HK-2 (cell line): ENCODE results near the gene CEACAM21.

Source experiments
- DNase-seq: peaks from one replicate; pipeline ENCODE4 v3.0.0-alpha.2; 2018; ENCODE audit not compliant: unreplicated experiment

CEACAM21 gene

DNA sequence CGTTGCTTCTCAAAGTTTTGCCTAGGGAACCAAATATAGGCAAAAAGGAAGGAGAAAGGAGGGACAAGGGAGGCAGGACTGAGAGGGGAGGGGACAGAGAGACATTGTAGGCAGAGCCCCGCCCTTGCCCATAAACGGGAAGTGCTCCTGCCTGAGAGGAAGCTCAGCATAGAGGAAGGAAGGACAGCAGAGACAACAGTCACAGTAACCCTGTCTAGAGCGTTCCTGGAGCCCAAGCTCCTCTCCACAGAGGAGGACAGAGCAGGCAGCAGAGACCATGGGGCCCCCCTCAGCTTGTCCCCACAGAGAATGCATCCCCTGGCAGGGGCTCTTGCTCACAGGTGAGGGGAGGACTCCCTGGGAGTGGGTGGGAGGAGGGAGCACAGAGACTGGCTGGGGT, at the start of gene CEACAM21:
Gene CEACAM21 (plus strand): TSS at position 169 of the 400 bp plus-strand sequence. CDS start 109 bp downstream, at position 278.
- DNase-seq = no peak

DNA sequence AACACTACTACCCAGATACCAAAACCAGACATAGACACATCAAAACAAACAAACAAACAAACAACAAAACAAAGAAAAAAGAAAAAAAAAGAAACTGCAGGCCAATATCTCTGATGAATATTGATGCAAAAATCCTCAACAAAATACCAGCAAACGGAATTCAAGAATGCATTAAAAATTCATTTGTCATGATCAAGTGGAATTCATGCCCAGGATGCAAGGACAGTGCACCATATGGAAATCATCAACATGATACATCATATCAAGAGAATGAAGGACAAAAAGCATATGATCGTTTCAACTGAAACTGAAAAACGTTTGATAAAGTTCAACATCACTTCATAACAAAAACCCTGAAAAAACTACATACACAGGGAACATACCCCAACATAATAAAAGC, 48.9 kb upstream of the CEACAM21 start:
- no peak for DNase-seq

DNA sequence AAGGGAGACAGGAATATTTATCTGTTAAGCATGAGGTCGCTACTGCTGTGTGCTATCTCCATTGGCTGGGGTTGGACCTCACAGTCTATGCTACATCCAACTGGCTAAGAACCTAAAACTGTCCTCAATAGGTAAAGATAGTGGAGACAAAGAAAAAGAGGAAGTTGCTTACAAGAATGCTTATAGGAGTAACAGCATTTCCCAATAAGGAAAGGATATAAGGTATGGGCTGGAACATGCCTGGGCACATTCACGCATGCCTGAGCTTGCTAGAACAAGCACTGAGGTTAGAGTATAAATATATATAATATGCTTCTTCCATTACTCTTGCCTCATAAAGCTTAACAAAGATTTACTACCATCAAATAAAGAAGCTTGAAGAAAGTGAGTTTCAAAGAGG, 47.9 kb upstream of the CEACAM21 start:
- DNase-seq = no peak

DNA sequence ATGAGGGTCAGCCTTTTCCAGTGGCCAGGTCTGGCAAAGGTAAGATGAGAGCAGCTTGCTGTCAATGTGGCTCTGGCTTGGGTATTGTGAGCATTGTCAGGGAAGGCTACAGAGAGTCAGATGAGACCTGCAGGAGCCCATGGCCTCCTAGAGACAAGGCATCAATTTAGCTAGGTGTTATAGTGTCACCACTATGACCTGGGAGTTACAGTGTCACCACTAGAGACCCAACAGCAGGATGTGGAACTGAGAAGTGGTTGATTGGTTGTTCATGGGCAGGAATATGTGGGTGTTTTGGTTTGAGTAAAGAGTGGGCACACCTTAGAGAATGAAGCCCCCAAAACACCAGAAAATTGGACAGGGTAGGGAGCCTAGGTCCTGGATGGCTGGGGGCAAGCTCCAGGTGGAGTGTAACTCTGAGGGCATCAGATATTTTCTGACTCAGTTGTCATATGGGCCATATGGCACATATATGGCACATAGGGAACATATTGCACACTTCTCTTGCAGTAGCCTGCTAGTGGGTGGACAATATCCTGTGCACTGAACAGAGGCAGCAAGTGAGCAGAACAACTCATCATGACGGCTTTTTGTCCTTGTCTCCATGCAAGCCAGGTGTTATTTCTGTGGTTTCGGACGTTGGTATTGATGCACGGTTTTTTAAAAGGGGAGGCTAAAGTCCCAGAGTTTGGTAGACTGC, 46.3 kb upstream of the CEACAM21 start:
- DNase-seq = no peak

DNA sequence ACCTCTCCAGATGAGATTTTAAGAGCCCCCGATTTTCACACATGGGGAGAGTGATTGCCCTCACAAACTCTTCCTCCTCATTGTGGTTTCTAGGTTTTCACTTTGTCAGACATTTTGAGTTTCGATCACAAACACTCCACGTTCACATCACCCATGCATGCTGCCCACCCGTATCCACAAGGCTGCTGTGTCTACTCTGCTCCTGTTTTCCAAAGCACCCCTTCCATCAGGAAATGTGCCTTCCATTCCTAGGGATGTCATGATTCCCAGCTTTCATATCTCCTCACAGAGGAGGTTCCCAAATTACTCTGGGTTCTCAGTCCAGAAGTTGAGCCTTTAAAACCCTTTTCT, 45.8 kb upstream of the CEACAM21 start:
- DNase-seq = no peak

- DNase-seq = no peak
Measured at GRCh38 chr19:41530761-41531301, 45.1 kb upstream of the CEACAM21 start.

GRCh38 chr19:41531438-41532311, 44.3 kb upstream of the CEACAM21 start:
- no peak for DNase-seq

DNA sequence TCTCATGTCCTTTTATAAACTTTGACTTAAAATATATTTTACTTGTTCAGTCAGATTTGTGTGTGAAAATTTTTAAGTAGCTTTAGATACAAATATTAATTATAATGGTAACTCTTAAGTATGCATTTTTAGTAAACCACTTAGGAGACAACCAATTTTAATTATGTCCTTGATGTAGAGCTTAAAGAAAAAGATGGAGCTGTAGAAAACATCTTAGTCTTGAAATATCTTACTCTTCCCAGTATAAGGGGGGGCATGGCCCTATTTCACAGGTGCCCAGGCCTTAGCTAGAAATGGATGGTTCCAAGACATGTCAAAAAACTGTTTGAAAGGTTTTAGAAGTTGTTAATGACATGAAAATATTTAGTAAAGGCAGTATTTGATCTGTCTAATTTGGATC, 43.4 kb upstream of the CEACAM21 start:
- no peak for DNase-seq

DNA sequence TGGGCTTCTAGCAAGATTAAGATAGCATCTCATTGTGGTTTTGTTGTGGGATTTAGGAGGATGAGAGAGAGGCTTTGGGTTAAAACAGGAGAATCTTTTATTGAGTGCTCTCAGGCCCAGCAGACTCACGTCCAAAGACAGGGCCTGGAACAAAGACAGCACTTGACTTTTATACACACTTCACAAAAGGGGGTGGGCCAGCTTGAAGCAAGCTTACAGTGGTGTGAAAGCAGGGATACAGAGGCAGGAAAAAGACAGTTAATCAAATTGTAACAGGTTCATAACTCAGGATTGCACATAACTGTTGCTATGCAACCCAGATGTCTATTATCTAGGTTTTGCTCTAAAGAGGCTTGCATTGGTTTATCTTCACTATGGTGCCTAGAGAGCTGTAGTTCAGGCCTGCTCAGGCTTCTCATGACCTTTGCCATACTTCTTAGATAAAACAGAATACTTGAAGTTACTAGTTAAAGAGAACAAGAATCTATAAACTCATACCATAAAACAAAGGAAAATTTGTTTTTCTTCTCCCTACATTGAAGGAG, 42.2 kb upstream of the CEACAM21 start:
- no peak for DNase-seq

DNA sequence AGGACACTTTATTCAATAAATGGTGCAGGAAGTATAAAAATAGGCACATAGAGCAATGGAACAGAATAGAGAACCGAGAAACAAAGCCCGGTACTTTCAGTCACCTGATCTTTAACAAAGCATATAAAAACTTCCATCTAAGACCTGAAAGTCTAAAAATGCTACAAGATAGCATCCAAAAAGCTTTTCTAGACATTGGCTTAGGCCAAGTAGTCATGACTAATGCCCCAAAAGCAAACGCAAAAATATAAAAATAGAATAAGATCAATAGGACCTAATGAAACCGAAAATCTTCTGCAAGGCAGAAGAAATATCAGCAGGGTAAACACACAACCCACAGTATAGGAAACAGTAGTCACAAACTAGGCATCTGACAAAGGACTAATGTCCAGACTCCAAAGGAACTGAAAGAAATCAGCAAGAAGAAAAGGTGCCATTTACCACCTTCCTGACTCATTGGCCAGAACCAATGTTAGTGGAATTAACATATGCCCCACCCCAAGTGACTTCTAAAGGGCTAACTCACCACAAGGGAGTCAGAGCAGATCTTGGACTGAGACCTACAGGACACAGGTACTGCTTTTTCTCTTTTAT, 40.8 kb upstream of the CEACAM21 start:
- DNase-seq = no peak

DNA sequence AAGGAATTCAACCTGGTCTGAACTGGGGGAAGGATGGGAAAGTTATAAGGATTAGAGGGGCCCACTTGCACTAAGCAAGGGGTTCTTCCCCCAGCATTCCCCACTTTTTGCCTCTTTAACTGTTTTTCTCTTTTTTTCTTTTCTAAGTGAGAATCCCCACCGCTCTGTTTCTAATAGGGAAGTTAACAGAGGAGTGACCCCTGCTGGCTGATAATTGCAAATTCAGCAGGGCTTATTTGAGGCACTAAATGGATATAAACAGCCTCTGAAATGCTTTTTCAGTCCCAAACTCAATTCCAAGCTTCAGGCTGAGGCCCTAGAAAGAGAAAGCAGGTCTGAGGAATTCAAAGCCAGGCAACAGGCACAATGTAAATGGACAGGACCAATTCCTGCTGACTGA, 38.2 kb upstream of the CEACAM21 start:
- no peak for DNase-seq

- DNase-seq = no peak
Measured at GRCh38 chr19:41540041-41540695, 35.8 kb upstream of the CEACAM21 start.

DNA sequence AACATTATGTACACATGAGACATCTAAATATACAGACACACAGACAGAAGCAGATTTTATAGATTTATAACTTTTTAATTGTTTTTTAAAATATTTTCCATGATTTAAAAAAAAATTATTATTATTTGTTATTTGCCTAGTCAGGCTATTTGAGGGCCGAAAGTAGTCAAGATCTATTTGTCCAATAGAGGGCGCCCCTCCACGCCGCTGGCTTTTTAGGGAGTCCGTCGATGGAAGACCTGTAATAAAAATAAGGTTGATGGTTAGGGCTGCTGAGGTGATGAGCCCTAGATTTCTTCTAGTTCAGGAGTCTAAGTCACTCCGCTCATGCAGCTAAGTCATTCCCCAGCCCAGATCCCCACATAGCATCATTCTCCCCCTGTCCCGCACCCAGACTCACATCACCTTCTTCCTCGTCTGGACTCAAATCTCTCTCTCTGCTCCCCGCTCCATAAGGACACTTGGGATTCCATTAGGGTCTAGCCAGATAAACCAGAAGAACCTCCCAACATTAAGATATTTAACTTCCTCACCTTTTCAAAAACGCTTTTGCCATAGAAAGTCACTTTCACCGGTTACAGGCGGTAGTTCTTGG, 33.9 kb upstream of the CEACAM21 start:
- DNase-seq = peak; percentile 24

- DNase-seq = no peak
Measured at GRCh38 chr19:41542622-41543021, 33.3 kb upstream of the CEACAM21 start.

GRCh38 chr19:41543582-41543981, 32.4 kb upstream of the CEACAM21 start:
- no peak for DNase-seq

GRCh38 chr19:41545547-41545946, 30.4 kb upstream of the CEACAM21 start:
- DNase-seq = no peak

DNA sequence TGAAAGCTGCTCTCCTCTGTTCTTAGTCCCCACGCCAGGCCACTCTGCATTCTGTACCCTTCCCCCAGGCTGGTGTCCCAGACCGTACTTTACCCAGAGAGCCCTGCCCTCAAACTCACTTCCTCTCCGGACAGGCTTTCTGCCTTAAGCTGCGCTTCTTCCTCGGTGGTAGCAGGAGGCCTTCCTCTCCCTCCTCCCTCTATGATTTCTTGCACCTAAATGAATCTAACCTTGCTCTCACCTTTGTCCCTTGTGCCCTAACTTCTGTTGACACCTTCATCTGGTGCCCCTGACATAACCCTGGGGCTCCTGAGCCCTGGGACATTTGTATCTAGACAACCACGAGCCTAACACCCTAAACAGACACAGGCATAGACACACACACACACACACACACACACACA, 29.6 kb upstream of the CEACAM21 start:
- no peak for DNase-seq

DNA sequence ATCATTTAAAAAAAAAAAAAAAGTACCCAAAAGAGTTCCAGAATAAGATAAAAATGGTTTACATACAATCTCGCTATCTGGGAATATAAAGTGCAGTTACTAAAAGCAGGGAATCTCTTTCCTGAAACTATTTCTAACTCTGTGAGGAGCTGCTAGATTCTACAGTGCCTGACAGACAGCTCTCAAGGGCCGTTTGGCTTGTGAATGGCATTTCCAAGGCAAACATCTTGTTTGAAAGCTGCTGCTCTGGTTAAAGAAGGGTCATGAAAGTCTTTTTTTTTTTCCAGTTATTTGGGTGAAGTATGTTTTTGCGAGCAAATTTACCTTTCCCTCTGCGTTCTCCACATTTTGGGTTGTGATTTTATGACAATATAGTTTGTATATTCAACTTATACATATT, 29.0 kb upstream of the CEACAM21 start:
- DNase-seq = no peak

- no peak for DNase-seq
Measured at GRCh38 chr19:41547569-41547968, 28.4 kb upstream of the CEACAM21 start.

- DNase-seq = no peak
Measured at GRCh38 chr19:41548047-41548446, 27.9 kb upstream of the CEACAM21 start.

DNA sequence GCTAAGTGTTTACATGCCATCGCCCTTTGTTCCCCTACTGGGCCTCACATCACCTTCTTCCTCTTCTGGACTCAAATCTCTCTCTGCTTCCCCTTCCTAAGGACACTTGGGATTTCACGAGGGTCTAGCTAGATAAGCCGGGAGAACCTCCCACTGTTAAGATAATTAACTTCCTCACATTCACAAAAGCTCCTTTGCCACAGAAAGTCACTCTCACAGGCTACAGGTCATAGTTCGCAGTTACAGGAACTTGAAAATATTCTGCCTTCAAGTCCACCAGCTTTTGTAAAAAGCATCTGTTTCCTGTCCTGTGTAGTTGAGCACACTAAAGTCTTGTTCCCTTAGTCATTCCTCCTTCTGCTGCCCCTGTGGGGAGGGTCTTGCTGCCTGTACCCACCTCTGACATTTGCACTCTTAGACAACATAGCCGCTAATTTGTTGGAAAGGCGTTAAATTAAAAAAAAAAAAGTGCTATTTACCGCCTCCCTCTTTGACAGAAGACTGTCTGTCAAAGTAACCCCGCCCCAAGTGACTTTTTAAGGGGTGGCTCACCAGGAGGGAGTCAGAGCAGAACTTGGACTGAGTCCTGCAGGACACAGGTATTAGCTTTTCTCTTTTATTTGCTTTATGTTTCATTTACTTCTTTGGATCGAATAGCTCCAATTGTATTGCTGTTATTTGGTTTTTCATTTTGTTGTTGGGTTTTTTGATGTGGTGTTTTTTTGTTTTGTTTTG, 26.8 kb upstream of the CEACAM21 start:
- DNase-seq = no peak
